ENCODE results near the gene FBXO42. TPM values are rescaled to one million over a fixed set of nuclear protein-coding genes. Genes with fewer than 3 reads are reported as not detected.
A peak's percentile ranks its signal among the peaks of the same experiment; 100 is the strongest.

The FBXO42 gene
- total and polyA plus RNA-seq, 12 donors, result 12.4 to 26.6 (median 20.5) TPM

DNA sequence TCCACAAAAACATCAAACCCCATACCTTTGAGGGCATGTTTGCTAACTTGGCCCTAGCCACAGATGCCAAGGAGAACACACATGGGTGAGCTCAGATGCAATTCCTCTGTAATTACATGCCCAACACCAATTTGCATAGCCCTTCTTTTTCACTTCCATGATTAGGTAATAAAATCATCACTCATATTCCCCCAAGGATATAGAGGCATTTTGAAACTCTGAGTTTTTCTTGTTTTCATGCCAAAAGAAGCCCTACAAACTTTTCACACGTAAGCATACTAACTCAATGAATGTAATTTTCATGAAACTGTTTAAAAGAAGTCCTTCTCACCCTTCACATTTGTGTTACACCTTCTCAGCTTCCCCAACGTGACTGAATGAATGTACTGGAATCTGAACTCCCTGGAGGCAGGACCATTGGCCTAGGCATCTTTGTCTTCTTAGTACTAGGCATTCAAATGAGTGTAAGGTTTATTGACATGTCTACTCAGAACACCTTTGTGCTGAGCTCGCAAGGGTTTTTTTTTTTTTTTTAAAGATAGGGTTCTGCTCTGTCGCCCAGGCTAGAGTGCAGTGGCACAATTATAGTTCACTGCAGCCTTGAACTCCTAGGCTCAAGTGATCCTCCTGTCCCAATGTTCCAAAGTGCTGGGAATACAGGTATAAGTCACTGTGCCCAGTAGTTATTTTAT lies 31.0 kb downstream of the FBXO42 start:
- Histone ChIP-seq H3K27ac (no peak overlapping the region), H3K27me3 (no peaks in the 10 kb centered on the region), H3K4me1 (peaks cover 0 to 66% (median 27%) of the 10 kb centered on the region in 9 donors), H3K36me3 (peaks cover 0 to 4% (median 0%) of the 10 kb centered on the region in 9 donors), H3K4me3 (no peak overlapping the region), H3K9me3 (no peaks in the 10 kb centered on the region)
- intact Hi-C loops (cut with DNase I), result no loop called here
- TF ChIP-seq, protein P1, sequence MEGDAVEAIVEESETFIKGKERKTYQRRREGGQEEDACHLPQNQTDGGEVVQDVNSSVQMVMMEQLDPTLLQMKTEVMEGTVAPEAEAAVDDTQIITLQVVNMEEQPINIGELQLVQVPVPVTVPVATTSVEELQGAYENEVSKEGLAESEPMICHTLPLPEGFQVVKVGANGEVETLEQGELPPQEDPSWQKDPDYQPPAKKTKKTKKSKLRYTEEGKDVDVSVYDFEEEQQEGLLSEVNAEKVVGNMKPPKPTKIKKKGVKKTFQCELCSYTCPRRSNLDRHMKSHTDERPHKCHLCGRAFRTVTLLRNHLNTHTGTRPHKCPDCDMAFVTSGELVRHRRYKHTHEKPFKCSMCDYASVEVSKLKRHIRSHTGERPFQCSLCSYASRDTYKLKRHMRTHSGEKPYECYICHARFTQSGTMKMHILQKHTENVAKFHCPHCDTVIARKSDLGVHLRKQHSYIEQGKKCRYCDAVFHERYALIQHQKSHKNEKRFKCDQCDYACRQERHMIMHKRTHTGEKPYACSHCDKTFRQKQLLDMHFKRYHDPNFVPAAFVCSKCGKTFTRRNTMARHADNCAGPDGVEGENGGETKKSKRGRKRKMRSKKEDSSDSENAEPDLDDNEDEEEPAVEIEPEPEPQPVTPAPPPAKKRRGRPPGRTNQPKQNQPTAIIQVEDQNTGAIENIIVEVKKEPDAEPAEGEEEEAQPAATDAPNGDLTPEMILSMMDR (IDR thresholded peaks at IDR 0.05), result no peak
- ATAC-seq (peak in 1 of 8 donors; percentile 61), DNase-seq (no peak)
- 72 to 73% methylated on average over 4 of the region's 4 CpGs for WGBS, 2 donors

DNA sequence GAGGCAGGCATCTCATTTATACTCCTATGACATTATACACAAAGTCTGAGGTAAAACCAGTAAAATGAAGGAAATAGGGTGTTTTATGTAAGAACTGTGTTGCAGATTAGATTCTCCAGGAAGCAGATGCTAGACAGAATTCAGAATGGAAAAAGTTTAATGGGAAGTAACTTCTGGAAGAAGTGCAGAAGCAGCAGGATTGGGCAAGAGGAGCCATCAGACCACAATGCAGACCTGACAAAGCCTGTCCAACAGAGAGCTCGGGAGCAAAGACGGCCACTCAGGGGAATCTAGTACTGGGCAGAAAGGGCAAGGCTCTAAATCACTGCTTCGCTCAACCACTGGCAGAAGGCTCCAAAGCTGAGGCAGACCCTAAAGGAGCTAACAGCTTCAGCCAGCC lies 33.7 kb downstream of the FBXO42 start:
- Histone ChIP-seq H3K4me1 (peaks cover 0 to 54% (median 30%) of the 10 kb centered on the region in 9 donors), H3K27me3 (no peaks in the 10 kb centered on the region), H3K4me3 (no peak overlapping the region), H3K36me3 (peaks cover 0 to 27% (median 9%) of the 10 kb centered on the region in 9 donors), H3K9me3 (no peaks in the 10 kb centered on the region), H3K27ac (peak overlapping the region in 3 of 10 donors; percentile 37 to 45 (median 39))
- 42 to 43% methylated on average over 3 of the region's 3 CpGs for WGBS, 2 donors
- intact Hi-C loops (cut with DNase I), result no loop called here
- DNase-seq (peak; percentile 17 to 21), ATAC-seq (peak; percentile 52 to 87 (median 68))
- TF ChIP-seq, protein P1 (IDR thresholded peaks at IDR 0.05), result no peak

DNA sequence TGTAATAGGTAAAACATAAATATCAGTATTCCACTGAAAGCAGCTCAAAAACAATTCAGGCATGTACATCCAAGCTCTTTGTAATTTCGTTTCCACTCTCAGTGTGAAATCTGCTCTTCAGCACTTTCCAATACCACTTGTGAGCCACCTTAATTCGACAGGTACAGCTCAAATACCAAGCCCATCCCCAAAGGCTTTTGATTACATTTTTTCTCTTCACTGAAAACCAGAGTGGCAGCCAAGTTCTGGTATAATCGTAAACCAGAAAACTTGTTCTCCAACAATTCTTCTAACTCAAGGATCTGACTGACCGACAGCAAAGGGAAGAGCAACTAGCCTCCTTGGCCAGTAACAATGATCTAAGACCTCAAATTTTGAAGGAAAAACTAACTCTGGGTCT lies 36.8 kb downstream of the FBXO42 start:
- Histone ChIP-seq H3K4me3 (no peak overlapping the region), H3K27me3 (no peaks in the 10 kb centered on the region), H3K4me1 (peaks cover 0 to 36% (median 16%) of the 10 kb centered on the region in 9 donors), H3K9me3 (no peaks in the 10 kb centered on the region), H3K27ac (no peak overlapping the region), H3K36me3 (peaks cover 0 to 58% (median 22%) of the 10 kb centered on the region in 9 donors)
- intact Hi-C loops (cut with DNase I), result no loop called here
- TF ChIP-seq, protein P1 (IDR thresholded peaks at IDR 0.05), result no peak
- ATAC-seq (no peak), DNase-seq (no peak)
- WGBS, 2 donors, result 71 to 78% methylated on average over 4 of the region's 4 CpGs

DNA sequence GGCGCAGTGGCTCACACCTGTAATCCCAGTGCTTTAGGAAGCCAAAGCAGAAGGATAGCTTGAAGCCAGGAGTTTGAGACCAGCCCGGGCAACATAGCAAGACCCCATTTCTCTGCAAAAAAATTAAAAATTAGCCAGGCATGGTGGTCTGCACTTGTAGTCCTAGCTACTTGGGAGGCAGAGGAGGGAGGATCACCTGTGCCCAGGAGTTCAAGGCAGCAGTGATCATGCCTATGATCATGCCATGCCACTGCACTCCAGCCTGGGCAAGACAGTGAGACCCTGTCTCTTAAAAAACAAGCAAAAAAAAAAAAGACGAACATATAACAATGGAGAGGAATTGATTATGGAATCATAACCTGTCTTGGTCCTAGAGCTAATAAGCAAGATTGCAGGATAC lies 45.1 kb downstream of the FBXO42 start:
- TF ChIP-seq, protein P1 (IDR thresholded peaks at IDR 0.05), result no peak
- H3K27me3 ChIP-seq, result no peaks in the 10 kb centered on the region
- WGBS, 2 donors, result 98 to 100% methylated on average over 3 of the region's 3 CpGs
- intact Hi-C loops (cut with DNase I), result no loop called here
- DNase-seq, result no peak
- no peak overlapping the region for H3K4me3 ChIP-seq
- no peak for ATAC-seq
- no peak overlapping the region for H3K27ac ChIP-seq
- H3K4me1 ChIP-seq, result no peaks in the 10 kb centered on the region
- H3K9me3 ChIP-seq, result peaks cover 0 to 3% (median 0%) of the 10 kb centered on the region in 11 donors
- peaks cover 0 to 100% (median 74%) of the 10 kb centered on the region in 9 donors for H3K36me3 ChIP-seq

Measured in heart right ventricle (tissue), 16 donors.